ENCODE data around the gene RAB7A. TPM values are rescaled to one million over a fixed set of nuclear protein-coding genes. Genes with fewer than 3 reads are reported as not detected.
A peak's percentile ranks its signal among the peaks of the same experiment; 100 is the strongest.

Gene RAB7A
- total RNA-seq, 1 experiment from 2014 or later, result 233 TPM

- CTCF ChIA-PET, result interaction anchor here (1.0 to 1.6 kb wide), 2 partner anchors 11 to 103 kb away, joined by 4 to 6 read pairs; no protein-coding TSS in a partner anchor
- BruUV-seq (replicated peaks), result no TSS peak
- H3K9ac ChIP-seq (ENCODE audit: low read length), result no peak overlapping the region
- H3K79me2 ChIP-seq (ENCODE audit: insufficient read depth, low read length), result peaks cover 97% of the 10 kb centered on the region
- POLR2A ChIA-PET, result no interaction called here
- no peak overlapping the region for H2AFZ ChIP-seq (ENCODE audit: low read depth, low read length, poor library complexity, severe bottlenecking)
- TF ChIP-seq JUND (IDR thresholded peaks at IDR 0.05), result no peak
- TF ChIP-seq RAD21 (IDR thresholded peaks at IDR 0.05; ENCODE audit: low read depth), result peak; percentile 52
- no peak for TF ChIP-seq SP1 (IDR thresholded peaks at IDR 0.05; ENCODE audit: low read depth)
- no peak for TF ChIP-seq ZNF274 (IDR thresholded peaks at IDR 0.05; ENCODE audit: low read depth, low read length)
- TF ChIP-seq, protein P1, sequence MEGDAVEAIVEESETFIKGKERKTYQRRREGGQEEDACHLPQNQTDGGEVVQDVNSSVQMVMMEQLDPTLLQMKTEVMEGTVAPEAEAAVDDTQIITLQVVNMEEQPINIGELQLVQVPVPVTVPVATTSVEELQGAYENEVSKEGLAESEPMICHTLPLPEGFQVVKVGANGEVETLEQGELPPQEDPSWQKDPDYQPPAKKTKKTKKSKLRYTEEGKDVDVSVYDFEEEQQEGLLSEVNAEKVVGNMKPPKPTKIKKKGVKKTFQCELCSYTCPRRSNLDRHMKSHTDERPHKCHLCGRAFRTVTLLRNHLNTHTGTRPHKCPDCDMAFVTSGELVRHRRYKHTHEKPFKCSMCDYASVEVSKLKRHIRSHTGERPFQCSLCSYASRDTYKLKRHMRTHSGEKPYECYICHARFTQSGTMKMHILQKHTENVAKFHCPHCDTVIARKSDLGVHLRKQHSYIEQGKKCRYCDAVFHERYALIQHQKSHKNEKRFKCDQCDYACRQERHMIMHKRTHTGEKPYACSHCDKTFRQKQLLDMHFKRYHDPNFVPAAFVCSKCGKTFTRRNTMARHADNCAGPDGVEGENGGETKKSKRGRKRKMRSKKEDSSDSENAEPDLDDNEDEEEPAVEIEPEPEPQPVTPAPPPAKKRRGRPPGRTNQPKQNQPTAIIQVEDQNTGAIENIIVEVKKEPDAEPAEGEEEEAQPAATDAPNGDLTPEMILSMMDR (IDR thresholded peaks at IDR 0.05 in 2 of 3, conservative IDR thresholded peaks at IDR 0.05 in 1 of 3; ENCODE audit: borderline replicate concordance in 1 of 3, insufficient read depth in 1 of 3, low read depth in 2 of 3, low read length in 2 of 3), result peak; percentile 24 to 63 (median 52); a peak in 4 of 6 replicates
- no peak for TF ChIP-seq FOSL1 (IDR thresholded peaks at IDR 0.05; ENCODE audit: low read depth)
- no peak for TF ChIP-seq ZFX (IDR thresholded peaks at IDR 0.05)
- no peak for TF ChIP-seq SRF (IDR thresholded peaks at IDR 0.05; ENCODE audit: low read depth)
- no peak for TF ChIP-seq CEBPB (IDR thresholded peaks at IDR 0.05; ENCODE audit: low read depth)
- H3K4me2 ChIP-seq (ENCODE audit: low read length), result no peak overlapping the region
- intact Hi-C loops (cut with micrococcal nuclease), result no loop called here
- H4K20me1 ChIP-seq (ENCODE audit: insufficient read depth), result peaks cover 12% of the 10 kb centered on the region; the same call in 1 of the 2 replicates
- no peaks in the 10 kb centered on the region for H3K9me3 ChIP-seq (ENCODE audit: control insufficient read depth in 1 of 2, insufficient read depth in 1 of 2, low read depth in 1 of 2, low read length in 2 of 2)
- peak; percentile 52 for ATAC-seq
- RAD21 ChIA-PET (ENCODE audit: low non-redundant PET in 1 of 2, low total read pairs in 2 of 2, uncharacterized antibody in 2 of 2, unreplicated experiment in 2 of 2), result no interaction called here
- no peak overlapping the region for H3K4me3 ChIP-seq (replicated peaks in 1 of 2; ENCODE audit: low read depth in 1 of 2, low read length in 2 of 2)
- peaks cover 26 to 35% of the 10 kb centered on the region in 2 experiments for H3K4me1 ChIP-seq (ENCODE audit: control insufficient read depth in 1 of 2, insufficient read depth in 2 of 2, low read length in 2 of 2)
- no peaks in the 10 kb centered on the region for H3K27me3 ChIP-seq (ENCODE audit: insufficient read depth, low read length)
- no peaks in the 10 kb centered on the region for H3K36me3 ChIP-seq (ENCODE audit: control insufficient read depth in 1 of 2, insufficient read depth in 2 of 2, low read length in 2 of 2)
- H3K27ac ChIP-seq (ENCODE audit: low read depth, low read length), result no peak overlapping the region
- no peak for DNase-seq (ENCODE audit: low read depth, low spot score)
- H3K9me2 ChIP-seq (ENCODE audit: insufficient read depth), result no peaks in the 10 kb centered on the region
Observed at GRCh38 chr3:128784232-128784631, 58.2 kb downstream of the RAB7A start.

GRCh38 chr3:128784843-128785242 is 58.9 kb downstream of the RAB7A start:
- Histone ChIP-seq H4K20me1 (ENCODE audit: insufficient read depth) (peaks cover 12% of the 10 kb centered on the region; the same call in 1 of the 2 replicates), H2AFZ (ENCODE audit: low read depth, low read length, poor library complexity, severe bottlenecking) (no peak overlapping the region), H3K4me2 (ENCODE audit: low read length) (no peak overlapping the region), H3K36me3 (ENCODE audit: control insufficient read depth in 1 of 2, insufficient read depth in 2 of 2, low read length in 2 of 2) (no peaks in the 10 kb centered on the region), H3K27ac (ENCODE audit: low read depth, low read length) (no peak overlapping the region), H3K4me1 (ENCODE audit: control insufficient read depth in 1 of 2, insufficient read depth in 2 of 2, low read length in 2 of 2) (peaks cover 31 to 41% of the 10 kb centered on the region in 2 experiments), H3K27me3 (ENCODE audit: insufficient read depth, low read length) (no peaks in the 10 kb centered on the region), H3K9me2 (ENCODE audit: insufficient read depth) (no peaks in the 10 kb centered on the region), H3K4me3 (replicated peaks in 1 of 2; ENCODE audit: low read depth in 1 of 2, low read length in 2 of 2) (no peak overlapping the region), H3K79me2 (ENCODE audit: insufficient read depth, low read length) (peaks cover 98% of the 10 kb centered on the region), H3K9me3 (ENCODE audit: control insufficient read depth in 1 of 2, insufficient read depth in 1 of 2, low read depth in 1 of 2, low read length in 2 of 2) (no peaks in the 10 kb centered on the region), H3K9ac (ENCODE audit: low read length) (no peak overlapping the region)
- DNase-seq (ENCODE audit: low read depth, low spot score), result no peak
- CTCF ChIA-PET, result interaction anchor here (1.0 to 1.6 kb wide), 3 partner anchors 10 to 104 kb away, joined by 4 to 6 read pairs (median 4); no protein-coding TSS in a partner anchor
- RAD21 ChIA-PET (ENCODE audit: low non-redundant PET in 1 of 2, low total read pairs in 2 of 2, uncharacterized antibody in 2 of 2, unreplicated experiment in 2 of 2), result no interaction called here
- no peak for ATAC-seq
- POLR2A ChIA-PET, result no interaction called here
- intact Hi-C loops (cut with micrococcal nuclease), result no loop called here
- BruUV-seq (replicated peaks), result no TSS peak
- TF ChIP-seq ZFX (IDR thresholded peaks at IDR 0.05), result no peak
- TF ChIP-seq FOSL1 (IDR thresholded peaks at IDR 0.05; ENCODE audit: low read depth), result no peak
- no peak for TF ChIP-seq YY1 (IDR thresholded peaks at IDR 0.05; ENCODE audit: extremely low read depth, insufficient replicate concordance, low read depth, low read length)
- TF ChIP-seq, protein P2, sequence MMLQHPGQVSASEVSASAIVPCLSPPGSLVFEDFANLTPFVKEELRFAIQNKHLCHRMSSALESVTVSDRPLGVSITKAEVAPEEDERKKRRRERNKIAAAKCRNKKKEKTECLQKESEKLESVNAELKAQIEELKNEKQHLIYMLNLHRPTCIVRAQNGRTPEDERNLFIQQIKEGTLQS (IDR thresholded peaks at IDR 0.05), result no peak
- TF ChIP-seq JUND (IDR thresholded peaks at IDR 0.05), result no peak
- no peak for TF ChIP-seq ZNF274 (IDR thresholded peaks at IDR 0.05; ENCODE audit: low read depth, low read length)
- no peak for TF ChIP-seq ZBTB33 (IDR thresholded peaks at IDR 0.05; ENCODE audit: extremely low read depth, insufficient replicate concordance, low read length)
- TF ChIP-seq MAX (IDR thresholded peaks at IDR 0.05), result no peak

Data from HCT116 (cell line).